Measurements from ENCODE around the gene FIS1. TPM values are rescaled to one million over a fixed set of nuclear protein-coding genes. Genes with fewer than 3 reads are reported as not detected.
A peak's percentile ranks its signal among the peaks of the same experiment; 100 is the strongest.

Gene FIS1
- total and polyA plus RNA-seq, 2 experiments from 2014 or later: 130 to 131 TPM

- Mint-ChIP-seq H3K4me1 (peaks cover 23% of the 10 kb centered on the region), H3K27ac (no peak overlapping the region), H3K9me3 (no peaks in the 10 kb centered on the region), H3K27me3 (ENCODE audit: insufficient read depth, low read depth, poor library complexity) (peaks cover 14% of the 10 kb centered on the region), H3K36me3 (ENCODE audit: low read depth) (peaks cover 15% of the 10 kb centered on the region), H3K4me3 (peak overlapping the region; percentile 73)
- H4K20me1 ChIP-seq (replicated peaks; ENCODE audit: insufficient read depth): no peaks in the 10 kb centered on the region
- H3K36me3 ChIP-seq (ENCODE audit: insufficient read depth): no peaks in the 10 kb centered on the region
- H3K4me2 ChIP-seq: peak overlapping the region; percentile 94
- no peak for TF ChIP-seq ZNF462 (CRISPR knock-in tag; IDR thresholded peaks at IDR 0.05)
- TF ChIP-seq POLR2AphosphoS5 (IDR thresholded peaks at IDR 0.05; ENCODE audit: low read depth): peak; percentile 74
- TF ChIP-seq CREB1 (CRISPR knock-in tag; IDR thresholded peaks at IDR 0.05; ENCODE audit: low read depth): no peak
- no peak for TF ChIP-seq STAT1 (IDR thresholded peaks at IDR 0.05; ENCODE audit: unreplicated experiment)
- TF ChIP-seq CTCF (conservative IDR thresholded peaks at IDR 0.05; ENCODE audit: low read depth in 2 of 2): no peak
- no peak for TF ChIP-seq ZNF331 (CRISPR knock-in tag; IDR thresholded peaks at IDR 0.05; ENCODE audit: low read depth)
- no peak for TF ChIP-seq EZH2phosphoT487 (IDR thresholded peaks at IDR 0.05; ENCODE audit: unreplicated experiment)
- no peak for TF ChIP-seq JUNB (IDR thresholded peaks at IDR 0.05; ENCODE audit: unreplicated experiment)
- no peak for TF ChIP-seq ZNF114 (CRISPR knock-in tag; IDR thresholded peaks at IDR 0.05)
- TF ChIP-seq ETS1 (IDR thresholded peaks at IDR 0.05): 0 out of 2 replicates have a peak, but pooled peaks have one; percentile 32
- peak overlapping the region; percentile 92 for H3K4me3 ChIP-seq
- no peaks in the 10 kb centered on the region for H3K79me2 ChIP-seq (replicated peaks; ENCODE audit: insufficient read depth)
- H3K27ac ChIP-seq (ENCODE audit: low read depth): peak overlapping the region; percentile 76
- H3K27me3 ChIP-seq (ENCODE audit: insufficient read depth): no peaks in the 10 kb centered on the region
- peak; percentile 89 for DNase-seq (ENCODE audit: low spot score)
- ATAC-seq: peak; percentile 88
- H3K4me1 ChIP-seq (ENCODE audit: insufficient read depth): peaks cover 26% of the 10 kb centered on the region; the same call in 1 of the 2 replicates
- peaks cover 28% of the 10 kb centered on the region for H3F3A ChIP-seq (replicated peaks; ENCODE audit: low read depth)
- peak overlapping the region; percentile 92 for H2AFZ ChIP-seq
- no peaks in the 10 kb centered on the region for H3K9me2 ChIP-seq (ENCODE audit: insufficient read depth)
Measured at GRCh38 chr7:101232141-101232850, 12.6 kb downstream of the FIS1 start.
